GM18499 (cell line): ENCODE measurements around the gene LRRC3.
"Not testable (repeated sequence)": the region's sequence is repeated elsewhere in the genome, so short reads cannot be mapped to it uniquely, and the experiment has no call there.

ENCODE experiments used
- ATAC-seq: cut with Tn5 transposase; IDR thresholded peaks from one replicate; pipeline ENCODE4 v1.9.1; 2021; ENCODE audit warnings: moderate number of reproducible peaks; ENCODE audit not compliant: insufficient read depth, unreplicated experiment

LRRC3 gene

GRCh38 chr21:44492567-44493385, 37.5 kb downstream of the LRRC3 start:
- no peak for ATAC-seq

- ATAC-seq: no peak
Measured at GRCh38 chr21:44494418-44494817, 39.1 kb downstream of the LRRC3 start.

GRCh38 chr21:44494956-44495355, 39.6 kb downstream of the LRRC3 start:
- ATAC-seq: no peak

- ATAC-seq: no peak
Measured at GRCh38 chr21:44495611-44496563, 40.6 kb downstream of the LRRC3 start.

GRCh38 chr21:44496564-44497550, 41.5 kb downstream of the LRRC3 start:
- ATAC-seq: no peak

GRCh38 chr21:44497703-44498126, 42.4 kb downstream of the LRRC3 start:
- ATAC-seq: no peak

- ATAC-seq: no peak
Measured at GRCh38 chr21:44498280-44499210, 43.2 kb downstream of the LRRC3 start.

GRCh38 chr21:44499211-44499560, 43.9 kb downstream of the LRRC3 start:
- ATAC-seq: no peak

- ATAC-seq: no peak
Measured at GRCh38 chr21:44499631-44500030, 44.3 kb downstream of the LRRC3 start.

- ATAC-seq: no peak
Measured at GRCh38 chr21:44500111-44500510, 44.8 kb downstream of the LRRC3 start.

- no peak for ATAC-seq
Measured at GRCh38 chr21:44502171-44502958, 47.1 kb downstream of the LRRC3 start.

GRCh38 chr21:44503006-44503889, 47.9 kb downstream of the LRRC3 start:
- ATAC-seq: not testable (repeated sequence)

GRCh38 chr21:44503901-44504399, 48.6 kb downstream of the LRRC3 start:
- no peak for ATAC-seq

GRCh38 chr21:44505673-44506278, 50.5 kb downstream of the LRRC3 start:
- no peak for ATAC-seq

- no peak for ATAC-seq
Measured at GRCh38 chr21:44506279-44507255, 51.3 kb downstream of the LRRC3 start.
